Stomach (tissue), 4 donors: ENCODE results near the gene LHFPL6.

Experiments used
- POLR2A ChIP-seq, 4 donors: fragments of 450-650 bp; IDR thresholded peaks; one replicate each; pipeline ENCODE4 v1.6.1; 2016; ENCODE audit warnings: antibody characterized with exemption in 4 of 4, control low read depth in 2 of 4, mild to moderate bottlenecking in 1 of 4, moderate library complexity in 1 of 4
- TF ChIP-seq, protein P1 (sequence below), 7 experiments: fragments of 450-650 bp in 4 of 7; fragments of 200-600 bp in 3 of 7; sonication (generic) in 3 of 7; IDR thresholded peaks; one replicate each; pipeline ENCODE4 v1.5.1; 2016 to 2019; ENCODE audit warnings: antibody characterized with exemption in 7 of 7, control low read depth in 2 of 7, mild to moderate bottlenecking in 1 of 7

- TF ChIP-seq, protein P1, sequence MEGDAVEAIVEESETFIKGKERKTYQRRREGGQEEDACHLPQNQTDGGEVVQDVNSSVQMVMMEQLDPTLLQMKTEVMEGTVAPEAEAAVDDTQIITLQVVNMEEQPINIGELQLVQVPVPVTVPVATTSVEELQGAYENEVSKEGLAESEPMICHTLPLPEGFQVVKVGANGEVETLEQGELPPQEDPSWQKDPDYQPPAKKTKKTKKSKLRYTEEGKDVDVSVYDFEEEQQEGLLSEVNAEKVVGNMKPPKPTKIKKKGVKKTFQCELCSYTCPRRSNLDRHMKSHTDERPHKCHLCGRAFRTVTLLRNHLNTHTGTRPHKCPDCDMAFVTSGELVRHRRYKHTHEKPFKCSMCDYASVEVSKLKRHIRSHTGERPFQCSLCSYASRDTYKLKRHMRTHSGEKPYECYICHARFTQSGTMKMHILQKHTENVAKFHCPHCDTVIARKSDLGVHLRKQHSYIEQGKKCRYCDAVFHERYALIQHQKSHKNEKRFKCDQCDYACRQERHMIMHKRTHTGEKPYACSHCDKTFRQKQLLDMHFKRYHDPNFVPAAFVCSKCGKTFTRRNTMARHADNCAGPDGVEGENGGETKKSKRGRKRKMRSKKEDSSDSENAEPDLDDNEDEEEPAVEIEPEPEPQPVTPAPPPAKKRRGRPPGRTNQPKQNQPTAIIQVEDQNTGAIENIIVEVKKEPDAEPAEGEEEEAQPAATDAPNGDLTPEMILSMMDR (IDR thresholded peaks at IDR 0.05): no peak
- no peak for TF ChIP-seq POLR2A (IDR thresholded peaks at IDR 0.05)
These were observed 223.0 kb downstream of the LHFPL6 start for GRCh38 chr13:39379667-39380655.
